Measurements from ENCODE around the gene XYLT1. TPM values are rescaled to one million over a fixed set of nuclear protein-coding genes. Genes with fewer than 3 reads are reported as not detected.
A peak's percentile ranks its signal among the peaks of the same experiment; 100 is the strongest.

XYLT1 gene
- total and polyA plus RNA-seq, 12 donors: 0.29 to 4.0 (median 1.6) TPM

DNA sequence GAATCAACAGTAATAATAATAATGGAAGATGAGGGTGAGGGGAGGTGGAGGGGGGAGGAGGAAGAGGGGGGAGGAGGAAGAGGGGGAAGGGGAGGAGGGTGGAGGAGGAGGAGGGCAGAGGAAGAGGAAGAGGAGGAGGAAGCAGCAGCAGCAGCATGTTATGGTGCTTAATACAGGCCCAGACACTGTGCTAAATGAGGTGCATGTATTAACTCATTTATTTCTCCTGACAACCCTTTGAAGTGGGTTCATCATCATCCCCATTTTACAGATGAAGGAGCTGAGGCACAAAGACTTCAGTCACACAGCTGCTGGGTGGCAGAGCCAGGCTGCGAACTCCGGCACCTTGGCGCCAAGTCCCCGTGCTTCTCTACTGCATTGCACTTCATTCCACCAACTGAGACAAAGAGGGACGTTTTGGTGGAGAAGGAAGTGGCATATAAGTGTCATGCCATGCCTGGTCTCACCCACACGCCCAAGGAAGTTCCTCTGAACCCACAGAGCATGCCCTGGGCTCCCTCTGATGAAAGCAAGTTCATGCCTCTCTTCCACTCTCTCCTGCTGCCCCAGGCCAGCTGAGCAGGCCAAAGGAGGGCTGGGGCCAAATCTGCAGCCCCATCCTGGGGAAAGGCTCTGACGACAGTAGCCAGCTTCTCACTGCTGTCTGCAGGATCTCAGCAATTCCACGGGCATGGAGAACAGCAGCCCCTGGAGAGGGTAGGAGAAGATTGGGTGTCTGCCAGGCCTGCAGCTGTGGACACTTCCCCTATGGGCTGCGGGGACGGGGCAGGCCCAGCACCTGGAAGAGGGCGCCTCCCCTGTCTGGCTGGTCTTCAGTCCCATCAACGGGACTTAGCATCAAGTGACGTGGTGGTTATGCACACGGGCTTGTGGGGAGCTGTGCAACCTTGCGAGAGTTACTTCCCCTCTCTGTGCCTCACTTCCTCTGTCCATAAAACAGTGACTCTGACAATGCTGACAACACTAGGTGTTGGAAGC is 21.8 kb downstream of the XYLT1 start:
- Histone ChIP-seq H3K36me3 (peaks cover 0 to 4% (median 0%) of the 10 kb centered on the region in 9 donors), H3K27me3 (no peaks in the 10 kb centered on the region), H3K4me3 (no peak overlapping the region), H3K27ac (peak overlapping the region in 1 of 10 donors; percentile 84), H3K9me3 (no peaks in the 10 kb centered on the region), H3K4me1 (peaks cover 0 to 52% (median 12%) of the 10 kb centered on the region in 9 donors)
- peak; percentile 38 to 47 for DNase-seq
- ATAC-seq: peak in 7 of 8 donors; percentile 41 to 77 (median 66)
- TF ChIP-seq, protein P1, sequence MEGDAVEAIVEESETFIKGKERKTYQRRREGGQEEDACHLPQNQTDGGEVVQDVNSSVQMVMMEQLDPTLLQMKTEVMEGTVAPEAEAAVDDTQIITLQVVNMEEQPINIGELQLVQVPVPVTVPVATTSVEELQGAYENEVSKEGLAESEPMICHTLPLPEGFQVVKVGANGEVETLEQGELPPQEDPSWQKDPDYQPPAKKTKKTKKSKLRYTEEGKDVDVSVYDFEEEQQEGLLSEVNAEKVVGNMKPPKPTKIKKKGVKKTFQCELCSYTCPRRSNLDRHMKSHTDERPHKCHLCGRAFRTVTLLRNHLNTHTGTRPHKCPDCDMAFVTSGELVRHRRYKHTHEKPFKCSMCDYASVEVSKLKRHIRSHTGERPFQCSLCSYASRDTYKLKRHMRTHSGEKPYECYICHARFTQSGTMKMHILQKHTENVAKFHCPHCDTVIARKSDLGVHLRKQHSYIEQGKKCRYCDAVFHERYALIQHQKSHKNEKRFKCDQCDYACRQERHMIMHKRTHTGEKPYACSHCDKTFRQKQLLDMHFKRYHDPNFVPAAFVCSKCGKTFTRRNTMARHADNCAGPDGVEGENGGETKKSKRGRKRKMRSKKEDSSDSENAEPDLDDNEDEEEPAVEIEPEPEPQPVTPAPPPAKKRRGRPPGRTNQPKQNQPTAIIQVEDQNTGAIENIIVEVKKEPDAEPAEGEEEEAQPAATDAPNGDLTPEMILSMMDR (IDR thresholded peaks at IDR 0.05): no peak
- WGBS, 2 donors: 49 to 56% methylated on average over 15 of the region's 15 CpGs
- intact Hi-C loops (cut with DNase I): no loop called here

DNA sequence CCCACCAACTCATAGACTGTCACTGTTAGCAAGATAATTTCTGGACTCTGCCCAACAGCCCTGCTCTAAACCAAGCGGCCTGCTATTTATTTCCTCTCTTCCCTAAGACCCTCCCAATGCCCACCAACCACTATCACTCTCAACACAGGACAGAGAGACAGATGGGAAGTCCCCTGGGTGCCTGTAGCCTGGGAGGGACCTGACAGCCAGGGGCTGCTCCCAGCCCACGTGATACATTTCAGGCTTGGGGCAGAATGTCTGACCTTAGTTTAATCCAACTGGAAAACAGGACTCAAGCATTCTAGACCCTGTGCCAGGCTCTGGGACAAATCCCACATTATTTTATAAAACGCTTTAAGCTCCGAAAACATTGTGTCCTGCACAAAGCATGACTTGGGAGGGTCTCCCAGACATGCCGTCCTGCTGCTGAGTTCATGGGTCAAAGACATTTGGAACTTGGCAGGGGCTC is 23.6 kb downstream of the XYLT1 start:
- ATAC-seq (peak in 1 of 8 donors; percentile 37), DNase-seq (no peak)
- H3K4me1 ChIP-seq: peaks cover 0 to 34% (median 11%) of the 10 kb centered on the region in 9 donors
- no peak overlapping the region for H3K4me3 ChIP-seq
- no peak overlapping the region for H3K27ac ChIP-seq
- intact Hi-C loops (cut with DNase I): no loop called here
- peaks cover 0 to 4% (median 0%) of the 10 kb centered on the region in 9 donors for H3K36me3 ChIP-seq
- TF ChIP-seq, protein P1 (IDR thresholded peaks at IDR 0.05): no peak
- H3K9me3 ChIP-seq: no peaks in the 10 kb centered on the region
- no peaks in the 10 kb centered on the region for H3K27me3 ChIP-seq
- 48 to 56% methylated on average over 5 of the region's 5 CpGs for WGBS, 2 donors

DNA sequence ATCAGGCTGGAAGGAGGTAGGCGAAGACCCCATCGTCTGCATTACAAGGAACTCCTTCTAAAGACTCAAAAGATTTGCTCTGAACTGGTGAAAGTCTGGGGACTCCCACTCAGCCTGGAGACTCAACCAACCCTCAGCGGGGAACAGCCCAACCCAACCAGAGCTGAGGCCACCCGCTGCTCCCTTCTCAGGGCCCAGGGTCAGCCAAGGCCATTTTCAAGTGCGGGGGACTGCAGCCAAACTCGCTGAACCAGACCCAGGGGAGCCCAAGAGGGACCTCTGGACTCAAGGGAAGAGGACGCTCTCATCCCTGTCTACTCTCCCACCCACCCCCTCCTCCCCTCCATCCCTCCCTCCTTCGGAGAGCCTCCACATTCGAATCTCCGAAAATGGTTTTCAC is 24.1 kb downstream of the XYLT1 start:
- peak in 6 of 8 donors; percentile 53 to 78 (median 64) for ATAC-seq
- Histone ChIP-seq H3K4me1 (peaks cover 0 to 30% (median 11%) of the 10 kb centered on the region in 9 donors), H3K36me3 (peaks cover 0 to 4% (median 0%) of the 10 kb centered on the region in 9 donors), H3K4me3 (no peak overlapping the region), H3K9me3 (no peaks in the 10 kb centered on the region), H3K27me3 (no peaks in the 10 kb centered on the region), H3K27ac (no peak overlapping the region)
- intact Hi-C loops (cut with DNase I): no loop called here
- DNase-seq: peak in 1 of 2 donors; percentile 42
- 47 to 51% methylated on average over 10 of the region's 10 CpGs for WGBS, 2 donors
- TF ChIP-seq, protein P1 (IDR thresholded peaks at IDR 0.05): no peak

DNA sequence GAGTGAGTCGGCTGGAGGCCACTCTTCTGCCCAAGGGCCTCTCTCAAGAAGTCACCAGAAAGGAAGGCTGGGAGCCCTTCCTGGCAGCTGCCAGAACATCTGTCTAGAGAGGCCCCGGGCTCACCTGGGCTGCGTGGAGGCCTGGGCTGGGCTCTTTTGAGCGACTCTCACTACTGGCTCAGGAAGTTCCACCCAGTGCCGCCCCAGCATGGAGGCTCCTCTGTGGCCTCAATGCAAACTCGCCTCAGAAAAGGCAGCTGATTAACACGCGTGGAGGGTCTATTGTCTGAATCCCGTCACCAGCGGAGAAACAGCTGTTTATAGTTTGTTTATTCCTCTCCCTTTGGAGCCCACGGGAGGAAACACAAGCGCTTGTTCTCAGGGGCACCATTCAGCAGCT is 25.3 kb downstream of the XYLT1 start:
- TF ChIP-seq, protein P1 (IDR thresholded peaks at IDR 0.05): no peak
- ATAC-seq (no peak), DNase-seq (no peak)
- Histone ChIP-seq H3K27me3 (no peaks in the 10 kb centered on the region), H3K9me3 (peaks cover 0 to under 1% (median 0%) of the 10 kb centered on the region in 11 donors), H3K27ac (no peak overlapping the region), H3K36me3 (peaks cover 0 to 4% (median 0%) of the 10 kb centered on the region in 9 donors), H3K4me3 (no peak overlapping the region), H3K4me1 (peaks cover 0 to 24% (median 11%) of the 10 kb centered on the region in 9 donors)
- whole genome bisulfite sequencing, 2 donors: 79 to 80% methylated on average over 12 of the region's 12 CpGs
- intact Hi-C loops (cut with DNase I): no loop called here

All from heart right ventricle (tissue), 16 donors.